GM21515 (cell line): ENCODE data around the gene NKX2-3.

Source experiments
- ATAC-seq: cut with Tn5 transposase; IDR thresholded peaks from one replicate; pipeline ENCODE4 v1.9.1; 2021; ENCODE audit not compliant: unreplicated experiment

NKX2-3 gene

GRCh38 chr10:99573790-99574189, 41.0 kb downstream of the NKX2-3 start:
- no peak for ATAC-seq

GRCh38 chr10:99579971-99580370, 47.2 kb downstream of the NKX2-3 start:
- ATAC-seq: no peak

- ATAC-seq: no peak
Observed at GRCh38 chr10:99582255-99582770, 49.6 kb downstream of the NKX2-3 start.

- ATAC-seq: no peak
Observed at GRCh38 chr10:99583687-99584086, 50.9 kb downstream of the NKX2-3 start.
